Right lobe of liver (tissue), 4 donors: Measurements from ENCODE around the gene TCEA3.

Experiments
- CTCF ChIP-seq, 4 donors: fragments of 200-600 bp in 3 of 4; fragments of 450-650 bp in 1 of 4; IDR thresholded peaks; one replicate each; pipeline versions ENCODE4 v1.5.1 to v1.8.0; 2016 to 2022; ENCODE audit warnings: antibody characterized with exemption in 4 of 4, mild to moderate bottlenecking in 2 of 4
- POLR2A ChIP-seq: fragments of 450-650 bp; IDR thresholded peaks from one replicate; pipeline ENCODE4 v1.6.1; 2017; ENCODE audit warnings: antibody characterized with exemption, mild to moderate bottlenecking
- donor health status: DM: no; HTN: no; CAD: no.
- donor health status: DM: no; HTN: no; CAD: no.
- donor health status: DM: no; HTN: yes; CAD: no.

GRCh38 chr1:23403038-23403336, 21.6 kb downstream of the TCEA3 start:
- TF ChIP-seq CTCF (IDR thresholded peaks at IDR 0.05), result no peak
- TF ChIP-seq POLR2A, result no peak
